HG03025 (cell line): ENCODE data around the gene TRAPPC4.
"Not testable (repeated sequence)": the region's sequence is repeated elsewhere in the genome, so short reads cannot be mapped to it uniquely, and the experiment has no call there.

Experiments used
- ATAC-seq: cut with Tn5 transposase; IDR thresholded peaks from one replicate; pipeline ENCODE4 v1.9.1; 2021; ENCODE audit warnings: mild to moderate bottlenecking, moderate library complexity; ENCODE audit not compliant: unreplicated experiment, low FRiP score

Gene TRAPPC4

GRCh38 chr11:119018074-119018938 is at the start of gene TRAPPC4, which contains the start of gene RPS25:
TRAPPC4 (plus strand) TSS chr11:119018766; CDS start chr11:119018796, 30 bp downstream.
RPS25 (minus strand) TSS chr11:119018343; CDS start chr11:119018284, 59 bp downstream.
- peak; percentile 79 for ATAC-seq

- ATAC-seq = not testable (repeated sequence)
These were observed 49.1 kb upstream of the TRAPPC4 start for GRCh38 chr11:118969508-118969907.

- no peak for ATAC-seq
These were observed 46.9 kb upstream of the TRAPPC4 start, which contains the start of gene FOXR1 for GRCh38 chr11:118971646-118972045. FOXR1 (plus strand) TSS chr11:118971761; CDS start chr11:118971932, 171 bp downstream.

- ATAC-seq = no peak
These were observed 44.6 kb upstream of the TRAPPC4 start for GRCh38 chr11:118973985-118974384.

GRCh38 chr11:118975771-118976709 is 42.5 kb upstream of the TRAPPC4 start:
- ATAC-seq = no peak

GRCh38 chr11:118979434-118979833 is 39.1 kb upstream of the TRAPPC4 start:
- no peak for ATAC-seq

GRCh38 chr11:118980191-118980881 is 38.2 kb upstream of the TRAPPC4 start:
- no peak for ATAC-seq

- not testable (repeated sequence) for ATAC-seq
These were observed 34.2 kb upstream of the TRAPPC4 start for GRCh38 chr11:118984337-118984736.

GRCh38 chr11:118984825-118985224 is 33.7 kb upstream of the TRAPPC4 start:
- ATAC-seq = no peak

GRCh38 chr11:118988280-118988679 is 30.3 kb upstream of the TRAPPC4 start:
- no peak for ATAC-seq

GRCh38 chr11:118991486-118992038 is 27.0 kb upstream of the TRAPPC4 start:
- not testable (repeated sequence) for ATAC-seq

- ATAC-seq = no peak
These were observed 21.5 kb upstream of the TRAPPC4 start for GRCh38 chr11:118996926-118997626.

- peak; percentile 87 for ATAC-seq
These were observed 20.8 kb upstream of the TRAPPC4 start, which contains the start of gene CENATAC for GRCh38 chr11:118997627-118998387. CENATAC (plus strand) TSS chr11:118998138; CDS start chr11:118998198, 60 bp downstream.

GRCh38 chr11:118998388-118998717 is 20.2 kb upstream of the TRAPPC4 start:
- ATAC-seq = peak; percentile 16

- no peak for ATAC-seq
These were observed 19.7 kb upstream of the TRAPPC4 start for GRCh38 chr11:118998822-118999221.

GRCh38 chr11:119000906-119001305 is 17.7 kb upstream of the TRAPPC4 start:
- no peak for ATAC-seq

GRCh38 chr11:119006656-119007055 is 11.9 kb upstream of the TRAPPC4 start:
- no peak for ATAC-seq

GRCh38 chr11:119011476-119012053 is 7.0 kb upstream of the TRAPPC4 start:
- ATAC-seq = no peak
